ENCODE results near the gene TASP1.

GRCh38 chr20:13586133-13586532, 52.6 kb downstream of the TASP1 start:
- TF ChIP-seq CTCF (IDR thresholded peaks at IDR 0.05) (no peak), POLR2A (IDR thresholded peaks at IDR 0.05) (no peak)
